Dedifferentiated amniotic fluid mesenchymal stem cell (primary cell): ENCODE measurements around the gene NLGN4Y.

Source experiments
- DNase-seq: peaks from one replicate; pipeline ENCODE4 v3.0.0-alpha.2; 2016; ENCODE audit errors: extremely low spot score

Gene NLGN4Y

GRCh38 chrY:14524272-14525231 lies at the start of gene NLGN4Y:
Gene NLGN4Y (plus strand): TSS chrY:14524529. CDS start chrY:14622120, 97,591 bp downstream.
- DNase-seq: peak; percentile 0

GRCh38 chrY:14485935-14486334 lies 38.4 kb upstream of the NLGN4Y start:
- DNase-seq: no peak

GRCh38 chrY:14490226-14490625 lies 34.1 kb upstream of the NLGN4Y start:
- DNase-seq: no peak

- no peak for DNase-seq
Observed at GRCh38 chrY:14498071-14498470, 26.3 kb upstream of the NLGN4Y start.

GRCh38 chrY:14504592-14504991 lies 19.7 kb upstream of the NLGN4Y start:
- DNase-seq: no peak

GRCh38 chrY:14522379-14522950 lies 1.9 kb upstream of the NLGN4Y start:
- DNase-seq: no peak

- no peak for DNase-seq
Observed at GRCh38 chrY:14523491-14524271, 648 bp upstream of the NLGN4Y start.

- no peak for DNase-seq
Observed at GRCh38 chrY:14525315-14525714, 986 bp downstream of the NLGN4Y start.

- no peak for DNase-seq
Observed at GRCh38 chrY:14528361-14528760, 4.0 kb downstream of the NLGN4Y start.

GRCh38 chrY:14536703-14537102 lies 12.4 kb downstream of the NLGN4Y start:
- no peak for DNase-seq

GRCh38 chrY:14543506-14543905 lies 19.2 kb downstream of the NLGN4Y start:
- DNase-seq: no peak

GRCh38 chrY:14581294-14581693 lies 57.0 kb downstream of the NLGN4Y start:
- DNase-seq: no peak

- no peak for DNase-seq
Observed at GRCh38 chrY:14586725-14587124, 62.4 kb downstream of the NLGN4Y start.

GRCh38 chrY:14601372-14601771 lies 77.0 kb downstream of the NLGN4Y start:
- DNase-seq: no peak

GRCh38 chrY:14617625-14618024 lies 93.3 kb downstream of the NLGN4Y start:
- no peak for DNase-seq

- no peak for DNase-seq
Observed at GRCh38 chrY:14618513-14618912, 94.2 kb downstream of the NLGN4Y start.

- no peak for DNase-seq
Observed at GRCh38 chrY:14628208-14628607, 103.9 kb downstream of the NLGN4Y start.

GRCh38 chrY:14631676-14632075 lies 107.3 kb downstream of the NLGN4Y start:
- DNase-seq: no peak

- no peak for DNase-seq
Observed at GRCh38 chrY:14633718-14634117, 109.4 kb downstream of the NLGN4Y start.

GRCh38 chrY:14634954-14635353 lies 110.6 kb downstream of the NLGN4Y start:
- DNase-seq: no peak

- DNase-seq: no peak
Observed at GRCh38 chrY:14637551-14637950, 113.2 kb downstream of the NLGN4Y start.

GRCh38 chrY:14641853-14642252 lies 117.5 kb downstream of the NLGN4Y start:
- no peak for DNase-seq
